ENCODE measurements around the gene GTPBP1. TPM values are rescaled to one million over a fixed set of nuclear protein-coding genes. Genes with fewer than 3 reads are reported as not detected.

GTPBP1 gene
- total and polyA plus RNA-seq, 2 of the 13 experiments (the other 11 are each of a cell fraction or from before 2014, with no cell fraction given) = 22.3 to 27.0 TPM

DNA sequence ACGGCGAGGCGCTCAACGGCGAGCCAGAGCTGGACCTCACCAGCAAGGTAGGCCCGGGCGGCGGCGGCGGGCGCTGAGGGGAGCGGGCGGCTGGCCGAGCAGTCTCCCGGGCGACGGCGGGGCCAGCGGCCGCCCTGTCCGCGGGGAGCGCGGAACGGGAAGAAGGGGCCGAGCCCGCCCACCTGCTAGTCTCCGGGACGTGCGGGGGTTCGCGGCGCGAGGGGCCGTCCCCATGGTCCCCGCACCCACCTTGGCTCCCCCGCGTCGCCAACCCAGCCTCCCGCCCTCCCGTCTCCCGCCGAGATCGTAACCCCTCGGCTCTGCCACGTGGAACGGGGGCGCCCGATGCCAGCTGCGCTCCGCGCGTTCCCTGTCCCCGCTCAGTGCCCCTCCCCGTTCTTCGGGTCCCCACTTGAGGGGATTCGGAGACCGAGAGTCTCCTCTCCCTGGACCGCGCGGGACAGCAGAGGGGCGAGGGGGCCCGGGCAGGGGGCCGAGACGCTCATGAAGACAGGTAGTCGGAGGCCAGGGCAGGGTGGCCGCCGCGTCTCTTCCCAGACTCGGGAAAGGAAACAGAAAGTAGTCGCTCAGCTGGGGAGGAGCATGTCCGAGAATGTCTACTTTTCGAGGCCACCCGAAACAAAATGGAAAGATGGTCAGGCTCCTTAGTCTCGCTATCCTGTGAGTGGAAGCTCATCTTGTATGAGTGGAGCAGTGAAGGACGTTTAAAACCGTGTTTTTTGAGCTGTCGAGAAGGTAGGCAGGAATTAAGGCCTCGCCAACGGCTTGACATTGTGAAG, 557 bp downstream of the GTPBP1 start (continued):
- TF ChIP-seq, protein P1, sequence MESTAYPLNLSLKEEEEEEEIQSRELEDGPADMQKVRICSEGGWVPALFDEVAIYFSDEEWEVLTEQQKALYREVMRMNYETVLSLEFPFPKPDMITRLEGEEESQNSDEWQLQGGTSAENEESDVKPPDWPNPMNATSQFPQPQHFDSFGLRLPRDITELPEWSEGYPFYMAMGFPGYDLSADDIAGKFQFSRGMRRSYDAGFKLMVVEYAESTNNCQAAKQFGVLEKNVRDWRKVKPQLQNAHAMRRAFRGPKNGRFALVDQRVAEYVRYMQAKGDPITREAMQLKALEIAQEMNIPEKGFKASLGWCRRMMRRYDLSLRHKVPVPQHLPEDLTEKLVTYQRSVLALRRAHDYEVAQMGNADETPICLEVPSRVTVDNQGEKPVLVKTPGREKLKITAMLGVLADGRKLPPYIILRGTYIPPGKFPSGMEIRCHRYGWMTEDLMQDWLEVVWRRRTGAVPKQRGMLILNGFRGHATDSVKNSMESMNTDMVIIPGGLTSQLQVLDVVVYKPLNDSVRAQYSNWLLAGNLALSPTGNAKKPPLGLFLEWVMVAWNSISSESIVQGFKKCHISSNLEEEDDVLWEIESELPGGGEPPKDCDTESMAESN (CRISPR knock-in tag; conservative IDR thresholded peaks at IDR 0.05) = peak; percentile 52; the same call in 1 of the 2 replicates
- TF ChIP-seq, protein P2, sequence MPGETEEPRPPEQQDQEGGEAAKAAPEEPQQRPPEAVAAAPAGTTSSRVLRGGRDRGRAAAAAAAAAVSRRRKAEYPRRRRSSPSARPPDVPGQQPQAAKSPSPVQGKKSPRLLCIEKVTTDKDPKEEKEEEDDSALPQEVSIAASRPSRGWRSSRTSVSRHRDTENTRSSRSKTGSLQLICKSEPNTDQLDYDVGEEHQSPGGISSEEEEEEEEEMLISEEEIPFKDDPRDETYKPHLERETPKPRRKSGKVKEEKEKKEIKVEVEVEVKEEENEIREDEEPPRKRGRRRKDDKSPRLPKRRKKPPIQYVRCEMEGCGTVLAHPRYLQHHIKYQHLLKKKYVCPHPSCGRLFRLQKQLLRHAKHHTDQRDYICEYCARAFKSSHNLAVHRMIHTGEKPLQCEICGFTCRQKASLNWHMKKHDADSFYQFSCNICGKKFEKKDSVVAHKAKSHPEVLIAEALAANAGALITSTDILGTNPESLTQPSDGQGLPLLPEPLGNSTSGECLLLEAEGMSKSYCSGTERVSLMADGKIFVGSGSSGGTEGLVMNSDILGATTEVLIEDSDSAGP (CRISPR knock-in tag; IDR thresholded peaks at IDR 0.05; ENCODE audit: borderline replicate concordance) = no peak
- no peak for TF ChIP-seq SP5 (CRISPR knock-in tag; IDR thresholded peaks at IDR 0.05; ENCODE audit: borderline replicate concordance, low read depth)
- no peak for TF ChIP-seq IRF2 (CRISPR knock-in tag; IDR thresholded peaks at IDR 0.05)
- TF ChIP-seq ZMYM4 (CRISPR knock-in tag; IDR thresholded peaks at IDR 0.05) = no peak
- peak; percentile 59; the same call in 1 of the 2 replicates for TF ChIP-seq MEIS2 (CRISPR knock-in tag; IDR thresholded peaks at IDR 0.05)
- TF ChIP-seq, protein P3, sequence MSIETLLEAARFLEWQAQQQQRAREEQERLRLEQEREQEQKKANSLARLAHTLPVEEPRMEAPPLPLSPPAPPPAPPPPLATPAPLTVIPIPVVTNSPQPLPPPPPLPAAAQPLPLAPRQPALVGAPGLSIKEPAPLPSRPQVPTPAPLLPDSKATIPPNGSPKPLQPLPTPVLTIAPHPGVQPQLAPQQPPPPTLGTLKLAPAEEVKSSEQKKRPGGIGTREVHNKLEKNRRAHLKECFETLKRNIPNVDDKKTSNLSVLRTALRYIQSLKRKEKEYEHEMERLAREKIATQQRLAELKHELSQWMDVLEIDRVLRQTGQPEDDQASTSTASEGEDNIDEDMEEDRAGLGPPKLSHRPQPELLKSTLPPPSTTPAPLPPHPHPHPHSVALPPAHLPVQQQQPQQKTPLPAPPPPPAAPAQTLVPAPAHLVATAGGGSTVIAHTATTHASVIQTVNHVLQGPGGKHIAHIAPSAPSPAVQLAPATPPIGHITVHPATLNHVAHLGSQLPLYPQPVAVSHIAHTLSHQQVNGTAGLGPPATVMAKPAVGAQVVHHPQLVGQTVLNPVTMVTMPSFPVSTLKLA (IDR thresholded peaks at IDR 0.05) = no peak
- no peak for TF ChIP-seq ZNF460 (CRISPR knock-in tag; IDR thresholded peaks at IDR 0.05; ENCODE audit: borderline replicate concordance)
- TF ChIP-seq, protein P4, sequence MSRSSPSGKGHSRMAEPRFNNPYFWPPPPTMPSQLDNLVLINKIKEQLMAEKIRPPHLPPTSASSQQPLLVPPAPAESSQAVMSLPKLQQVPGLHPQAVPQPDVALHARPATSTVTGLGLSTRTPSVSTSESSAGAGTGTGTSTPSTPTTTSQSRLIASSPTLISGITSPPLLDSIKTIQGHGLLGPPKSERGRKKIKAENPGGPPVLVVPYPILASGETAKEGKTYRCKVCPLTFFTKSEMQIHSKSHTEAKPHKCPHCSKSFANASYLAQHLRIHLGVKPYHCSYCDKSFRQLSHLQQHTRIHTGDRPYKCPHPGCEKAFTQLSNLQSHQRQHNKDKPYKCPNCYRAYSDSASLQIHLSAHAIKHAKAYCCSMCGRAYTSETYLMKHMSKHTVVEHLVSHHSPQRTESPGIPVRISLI (CRISPR knock-in tag; IDR thresholded peaks at IDR 0.05; ENCODE audit: borderline replicate concordance) = no peak
- TF ChIP-seq, protein P5, sequence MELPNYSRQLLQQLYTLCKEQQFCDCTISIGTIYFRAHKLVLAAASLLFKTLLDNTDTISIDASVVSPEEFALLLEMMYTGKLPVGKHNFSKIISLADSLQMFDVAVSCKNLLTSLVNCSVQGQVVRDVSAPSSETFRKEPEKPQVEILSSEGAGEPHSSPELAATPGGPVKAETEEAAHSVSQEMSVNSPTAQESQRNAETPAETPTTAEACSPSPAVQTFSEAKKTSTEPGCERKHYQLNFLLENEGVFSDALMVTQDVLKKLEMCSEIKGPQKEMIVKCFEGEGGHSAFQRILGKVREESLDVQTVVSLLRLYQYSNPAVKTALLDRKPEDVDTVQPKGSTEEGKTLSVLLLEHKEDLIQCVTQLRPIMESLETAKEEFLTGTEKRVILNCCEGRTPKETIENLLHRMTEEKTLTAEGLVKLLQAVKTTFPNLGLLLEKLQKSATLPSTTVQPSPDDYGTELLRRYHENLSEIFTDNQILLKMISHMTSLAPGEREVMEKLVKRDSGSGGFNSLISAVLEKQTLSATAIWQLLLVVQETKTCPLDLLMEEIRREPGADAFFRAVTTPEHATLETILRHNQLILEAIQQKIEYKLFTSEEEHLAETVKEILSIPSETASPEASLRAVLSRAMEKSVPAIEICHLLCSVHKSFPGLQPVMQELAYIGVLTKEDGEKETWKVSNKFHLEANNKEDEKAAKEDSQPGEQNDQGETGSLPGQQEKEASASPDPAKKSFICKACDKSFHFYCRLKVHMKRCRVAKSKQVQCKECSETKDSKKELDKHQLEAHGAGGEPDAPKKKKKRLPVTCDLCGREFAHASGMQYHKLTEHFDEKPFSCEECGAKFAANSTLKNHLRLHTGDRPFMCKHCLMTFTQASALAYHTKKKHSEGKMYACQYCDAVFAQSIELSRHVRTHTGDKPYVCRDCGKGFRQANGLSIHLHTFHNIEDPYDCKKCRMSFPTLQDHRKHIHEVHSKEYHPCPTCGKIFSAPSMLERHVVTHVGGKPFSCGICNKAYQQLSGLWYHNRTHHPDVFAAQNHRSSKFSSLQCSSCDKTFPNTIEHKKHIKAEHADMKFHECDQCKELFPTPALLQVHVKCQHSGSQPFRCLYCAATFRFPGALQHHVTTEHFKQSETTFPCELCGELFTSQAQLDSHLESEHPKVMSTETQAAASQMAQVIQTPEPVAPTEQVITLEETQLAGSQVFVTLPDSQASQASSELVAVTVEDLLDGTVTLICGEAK (IDR thresholded peaks at IDR 0.05) = no peak
- TF ChIP-seq, protein P5 (CRISPR knock-in tag; IDR thresholded peaks at IDR 0.05) = no peak
